K562 (cell line): ENCODE data around the gene CALU. TPM values are rescaled to one million over a fixed set of nuclear protein-coding genes. Genes with fewer than 3 reads are reported as not detected.
A peak's percentile ranks its signal among the peaks of the same experiment; 100 is the strongest.

ENCODE experiments used
- ATF6 ChIP-seq: sonication (generic); formaldehyde crosslinking; IDR thresholded peaks from 2 replicates; pipeline ENCODE4 v1.4.0; 2020; ENCODE audit warnings: mild to moderate bottlenecking, missing genetic modification reagents
- EGR1 ChIP-seq: fragments of 450-650 bp; conservative IDR thresholded peaks from 2 replicates; pipeline ENCODE4 v1.6.1; 2017; ENCODE audit warnings: mild to moderate bottlenecking
- ELF1 ChIP-seq: fragments of 200-800 bp; sonication (Bioruptor generic); IDR thresholded peaks from 2 replicates; pipeline ENCODE4 v1.6.1; 2016; ENCODE audit warnings: missing genetic modification characterization, missing compliant biosample characterization
- ELK3 ChIP-seq: fragments of 450-650 bp; formaldehyde crosslinking; IDR thresholded peaks from 2 replicates; pipeline ENCODE4 v1.4.0; 2020; ENCODE audit warnings: mild to moderate bottlenecking
- HDAC1 ChIP-seq, 2 experiments: fragments of 450-650 bp; IDR thresholded peaks; 2 replicates each; pipeline ENCODE4 v1.6.1; 2016 to 2017; ENCODE audit warnings: inconsistent platforms in 1 of 2, mild to moderate bottlenecking in 1 of 2, moderate library complexity in 1 of 2
- MLLT1 ChIP-seq, 2 experiments: fragments of 450-650 bp; IDR thresholded peaks; 2 replicates each; pipeline ENCODE4 v1.6.1; 2016
- NRF1 ChIP-seq, 2 experiments: fragments of 450-650 bp; IDR thresholded peaks in 1 of 2; conservative IDR thresholded peaks in 1 of 2; 2 replicates each; pipeline ENCODE4 v1.6.1; 2014; ENCODE audit warnings: mild to moderate bottlenecking in 2 of 2
- RBM34 ChIP-seq: fragments of 200-400 bp; formaldehyde crosslinking; IDR thresholded peaks from 2 replicates; pipeline ENCODE4 v1.6.1; 2018; ENCODE audit warnings: low read length, borderline replicate concordance; ENCODE audit not compliant: insufficient read depth
- SAFB ChIP-seq: fragments of 200-400 bp; formaldehyde crosslinking; IDR thresholded peaks from 2 replicates; pipeline ENCODE4 v1.6.1; 2017; ENCODE audit warnings: low read depth, low read length, borderline replicate concordance
- TSHZ1 ChIP-seq: fragments of 250-450 bp; sonication (Bioruptor Pico); IDR thresholded peaks from 2 replicates; pipeline ENCODE4 v1.4.0; 2020; ENCODE audit warnings: mild to moderate bottlenecking, moderate library complexity
- USF2 ChIP-seq: sonication (generic); formaldehyde crosslinking; IDR thresholded peaks from 2 replicates; pipeline ENCODE4 v1.5.0; 2020; ENCODE audit warnings: missing genetic modification reagents
- ZNF76 ChIP-seq: fragments of 250-450 bp; sonication (Bioruptor Pico); IDR thresholded peaks from 2 replicates; pipeline ENCODE4 v1.4.0; 2020; ENCODE audit warnings: mild to moderate bottlenecking, moderate library complexity, borderline replicate concordance
- polyA plus RNA-seq, 8 experiments: library from polyadenylated mRNA; depleted of rRNA in 4 of 8; stranded (reverse) in 5 of 8; unstranded in 3 of 8; fragments of >200 nt; fragmentation: Nextera tagmentation in 2 of 8; fragmentation: Illumina TruSeq in 1 of 8; extraction: Ambion mirVana in 2 of 8; extraction: Trizol in 1 of 8; gene quantifications; 2 replicates each; pipeline versions ENCODE4 v1.2.1 to v1.2.3, GENCODE V29; 2011 to 2014; ENCODE audit warnings: inconsistent platforms in 1 of 8, missing spikeins in 1 of 8
- total RNA-seq, 7 experiments: library from RNA; depleted of rRNA in 6 of 7; stranded (reverse); fragments of >200 nt in 6 of 7; fragmentation: Illumina TruSeq in 2 of 7; extraction: Trizol in 2 of 7; gene quantifications; 2 replicates each; pipeline versions ENCODE4 v1.2.1 to v1.2.3, GENCODE V29; 2011 to 2021; ENCODE audit warnings: low replicate concordance in 1 of 7

Gene CALU
- total and polyA plus RNA-seq, 9 of the 15 experiments (the other 6 are each of a cell fraction or from before 2014, with no cell fraction given): 166 to 286 (median 215) TPM

GRCh38 chr7:128777156-128778123 is 38.3 kb downstream of the CALU start (continued):
- TF ChIP-seq TSHZ1 (CRISPR knock-in tag) (no peak), USF2 (CRISPR knock-in tag) (no peak), NRF1 (conservative IDR thresholded peaks at IDR 0.05 in 1 of 2, IDR thresholded peaks at IDR 0.05 in 1 of 2) (no peak), ATF6 (CRISPR knock-in tag) (no peak), ELK3 (CRISPR knock-in tag) (no peak), ELF1 (tag) (no peak), MLLT1 (IDR thresholded peaks at IDR 0.05) (peak; percentile 33 to 63; a peak in 3 of 4 replicates), EGR1 (no peak), SAFB (no peak), ZNF76 (CRISPR knock-in tag) (no peak), HDAC1 (IDR thresholded peaks at IDR 0.05) (no peak), RBM34 (no peak)
